HG03066 (cell line): ENCODE data around the gene KCNIP1.

Source experiments
- ATAC-seq: cut with Tn5 transposase; IDR thresholded peaks from one replicate; pipeline ENCODE4 v1.9.1; 2021; ENCODE audit warnings: low read depth; ENCODE audit not compliant: unreplicated experiment

KCNIP1 gene

GRCh38 chr5:170587808-170588207 lies 84.0 kb downstream of the KCNIP1 start:
- no peak for ATAC-seq

- ATAC-seq, result no peak
These were observed 85.8 kb downstream of the KCNIP1 start for GRCh38 chr5:170589643-170590042.

- no peak for ATAC-seq
These were observed 86.7 kb downstream of the KCNIP1 start for GRCh38 chr5:170590566-170590965.

GRCh38 chr5:170591054-170591453 lies 87.2 kb downstream of the KCNIP1 start:
- no peak for ATAC-seq

GRCh38 chr5:170596482-170597044 lies 92.7 kb downstream of the KCNIP1 start:
- no peak for ATAC-seq

- no peak for ATAC-seq
These were observed 93.4 kb downstream of the KCNIP1 start for GRCh38 chr5:170597109-170597751.

- ATAC-seq, result no peak
These were observed 94.1 kb downstream of the KCNIP1 start for GRCh38 chr5:170597872-170598271.

- ATAC-seq, result no peak
These were observed 95.9 kb downstream of the KCNIP1 start for GRCh38 chr5:170599756-170600155.

- no peak for ATAC-seq
These were observed 97.8 kb downstream of the KCNIP1 start for GRCh38 chr5:170601619-170602018.

GRCh38 chr5:170603109-170603508 lies 99.3 kb downstream of the KCNIP1 start:
- ATAC-seq, result no peak

GRCh38 chr5:170603578-170604565 lies 100.1 kb downstream of the KCNIP1 start:
- ATAC-seq, result no peak

- ATAC-seq, result no peak
These were observed 103.1 kb downstream of the KCNIP1 start for GRCh38 chr5:170606941-170607340.

- no peak for ATAC-seq
These were observed 107.8 kb downstream of the KCNIP1 start for GRCh38 chr5:170611449-170612090.

- no peak for ATAC-seq
These were observed 108.4 kb downstream of the KCNIP1 start for GRCh38 chr5:170612256-170612678.

- no peak for ATAC-seq
These were observed 110.3 kb downstream of the KCNIP1 start for GRCh38 chr5:170614065-170614490.

GRCh38 chr5:170614720-170615119 lies 110.9 kb downstream of the KCNIP1 start:
- ATAC-seq, result no peak

- ATAC-seq, result no peak
These were observed 114.0 kb downstream of the KCNIP1 start for GRCh38 chr5:170617533-170618490.

- ATAC-seq, result no peak
These were observed 116.0 kb downstream of the KCNIP1 start for GRCh38 chr5:170619869-170620268.

GRCh38 chr5:170622933-170623332 lies 119.1 kb downstream of the KCNIP1 start:
- ATAC-seq, result no peak
